Hepatocyte (in vitro differentiated cells): ENCODE measurements around the gene LIMS2.

Experiments used
- CTCF ChIP-seq: fragments of 200-600 bp; sonication (generic); IDR thresholded peaks from 2 replicates; pipeline ENCODE4 v1.5.1; 2016; ENCODE audit warnings: antibody characterized with exemption, mild to moderate bottlenecking; ENCODE audit not compliant: poor library complexity
- EZH2 ChIP-seq: fragments of 200-600 bp; sonication (generic); IDR thresholded peaks from 2 replicates; pipeline ENCODE4 v1.6.1; 2016; ENCODE audit warnings: antibody characterized with exemption, mild to moderate bottlenecking, borderline replicate concordance

GRCh38 chr2:127599211-127599610 is 76.1 kb downstream of the LIMS2 start:
- TF ChIP-seq CTCF (no peak), EZH2 (no peak)
